ENCODE data around the gene BAHCC1. TPM values are rescaled to one million over a fixed set of nuclear protein-coding genes. Genes with fewer than 3 reads are reported as not detected.
"Not testable (repeated sequence)": the region's sequence is repeated elsewhere in the genome, so short reads cannot be mapped to it uniquely, and the experiment has no call there.

BAHCC1 gene
- total RNA-seq, 1 experiment from 2014 or later, result 0.17 TPM

DNA sequence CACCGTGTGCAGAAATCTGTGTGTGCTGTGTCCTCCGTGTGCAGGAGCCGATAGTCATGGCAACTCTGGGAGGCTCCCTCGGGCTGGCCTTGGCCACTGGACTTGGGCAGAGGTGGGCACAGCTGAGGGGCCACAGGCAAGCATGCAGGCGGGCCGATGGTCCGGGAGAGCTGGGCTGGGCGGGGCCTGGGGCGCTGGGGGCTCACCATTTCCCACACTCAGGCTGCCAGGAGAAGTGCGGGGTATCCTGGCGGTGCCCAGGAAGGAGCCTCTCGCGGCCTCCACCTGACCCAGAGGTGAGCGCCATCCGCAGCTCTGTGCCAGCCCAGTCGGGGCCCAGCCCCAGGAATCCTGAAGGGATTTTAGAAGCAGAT, 28.4 kb downstream of the BAHCC1 start:
- H3K27ac Mint-ChIP-seq (ENCODE audit: unreplicated experiment), result no peak overlapping the region
- no peak for TF ChIP-seq CTCF (IDR thresholded peaks at IDR 0.05; ENCODE audit: unreplicated experiment)

GRCh38 chr17:81424151-81425017, 29.1 kb downstream of the BAHCC1 start:
- no peaks in the 10 kb centered on the region for H3K4me1 Mint-ChIP-seq (ENCODE audit: low read depth, unreplicated experiment)
- intact Hi-C loops (cut with micrococcal nuclease; ENCODE audit: unreplicated experiment), result no loop called here
- TF ChIP-seq CTCF (IDR thresholded peaks at IDR 0.05; ENCODE audit: unreplicated experiment), result no peak
- no peaks in the 10 kb centered on the region for H3K27me3 Mint-ChIP-seq (ENCODE audit: unreplicated experiment)
- H3K36me3 Mint-ChIP-seq (ENCODE audit: insufficient read depth, unreplicated experiment), result peaks cover 2% of the 10 kb centered on the region
- no TSS peak for BruUV-seq (replicated peaks)
- no peaks in the 10 kb centered on the region for H3K9me3 Mint-ChIP-seq (ENCODE audit: low read depth, unreplicated experiment)
- no peak overlapping the region for H3K27ac Mint-ChIP-seq (ENCODE audit: unreplicated experiment)
- H3K4me3 Mint-ChIP-seq (ENCODE audit: low read depth, unreplicated experiment), result no peak overlapping the region
- CTCF ChIA-PET, result no interaction called here
- DNase-seq, result no peak

More for the DNA sequence above, 28.4 kb downstream of the BAHCC1 start:
- Mint-ChIP-seq H3K4me3 (ENCODE audit: low read depth, unreplicated experiment) (no peak overlapping the region), H3K4me1 (ENCODE audit: low read depth, unreplicated experiment) (no peaks in the 10 kb centered on the region), H3K36me3 (ENCODE audit: insufficient read depth, unreplicated experiment) (peaks cover 9% of the 10 kb centered on the region), H3K9me3 (ENCODE audit: low read depth, unreplicated experiment) (no peaks in the 10 kb centered on the region), H3K27me3 (ENCODE audit: unreplicated experiment) (no peaks in the 10 kb centered on the region)
- intact Hi-C loops (cut with micrococcal nuclease; ENCODE audit: unreplicated experiment), result no loop called here
- CTCF ChIA-PET, result no interaction called here
- DNase-seq, result no peak
- no TSS peak for BruUV-seq (replicated peaks)

DNA sequence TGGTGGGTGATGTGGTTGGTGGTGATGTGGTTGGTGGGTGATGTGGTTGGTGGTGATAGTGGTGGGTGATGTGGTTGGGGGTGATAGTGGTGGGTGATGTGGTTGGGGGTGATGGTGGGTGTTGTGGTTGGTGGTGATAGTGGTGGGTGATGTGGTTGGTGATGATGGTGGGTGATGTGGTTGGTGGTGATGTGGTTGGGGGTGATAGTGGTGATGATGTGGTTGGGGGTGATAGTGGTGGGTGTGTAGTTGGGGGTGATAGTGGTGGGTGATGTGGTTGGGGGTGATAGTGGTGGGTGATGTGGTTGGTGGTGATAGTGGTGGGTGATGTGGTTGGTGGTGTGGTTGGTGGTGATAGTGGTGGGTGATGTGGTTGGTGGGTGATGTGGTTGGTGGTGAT, 29.8 kb downstream of the BAHCC1 start:
- H3K4me3 Mint-ChIP-seq (ENCODE audit: low read depth, unreplicated experiment); CTCF ChIA-PET; H3K36me3 Mint-ChIP-seq (ENCODE audit: insufficient read depth, unreplicated experiment); DNase-seq; intact Hi-C loops (cut with micrococcal nuclease; ENCODE audit: unreplicated experiment); H3K27ac Mint-ChIP-seq (ENCODE audit: unreplicated experiment); H3K27me3 Mint-ChIP-seq (ENCODE audit: unreplicated experiment); H3K4me1 Mint-ChIP-seq (ENCODE audit: low read depth, unreplicated experiment); BruUV-seq (replicated peaks); H3K9me3 Mint-ChIP-seq (ENCODE audit: low read depth, unreplicated experiment): not testable (repeated sequence)

GRCh38 chr17:81425716-81426392, 30.6 kb downstream of the BAHCC1 start:
- H3K36me3 Mint-ChIP-seq (ENCODE audit: insufficient read depth, unreplicated experiment); H3K9me3 Mint-ChIP-seq (ENCODE audit: low read depth, unreplicated experiment); BruUV-seq (replicated peaks); H3K27ac Mint-ChIP-seq (ENCODE audit: unreplicated experiment); H3K4me3 Mint-ChIP-seq (ENCODE audit: low read depth, unreplicated experiment); DNase-seq; H3K27me3 Mint-ChIP-seq (ENCODE audit: unreplicated experiment); intact Hi-C loops (cut with micrococcal nuclease; ENCODE audit: unreplicated experiment); H3K4me1 Mint-ChIP-seq (ENCODE audit: low read depth, unreplicated experiment); CTCF ChIA-PET: not testable (repeated sequence)

DNA sequence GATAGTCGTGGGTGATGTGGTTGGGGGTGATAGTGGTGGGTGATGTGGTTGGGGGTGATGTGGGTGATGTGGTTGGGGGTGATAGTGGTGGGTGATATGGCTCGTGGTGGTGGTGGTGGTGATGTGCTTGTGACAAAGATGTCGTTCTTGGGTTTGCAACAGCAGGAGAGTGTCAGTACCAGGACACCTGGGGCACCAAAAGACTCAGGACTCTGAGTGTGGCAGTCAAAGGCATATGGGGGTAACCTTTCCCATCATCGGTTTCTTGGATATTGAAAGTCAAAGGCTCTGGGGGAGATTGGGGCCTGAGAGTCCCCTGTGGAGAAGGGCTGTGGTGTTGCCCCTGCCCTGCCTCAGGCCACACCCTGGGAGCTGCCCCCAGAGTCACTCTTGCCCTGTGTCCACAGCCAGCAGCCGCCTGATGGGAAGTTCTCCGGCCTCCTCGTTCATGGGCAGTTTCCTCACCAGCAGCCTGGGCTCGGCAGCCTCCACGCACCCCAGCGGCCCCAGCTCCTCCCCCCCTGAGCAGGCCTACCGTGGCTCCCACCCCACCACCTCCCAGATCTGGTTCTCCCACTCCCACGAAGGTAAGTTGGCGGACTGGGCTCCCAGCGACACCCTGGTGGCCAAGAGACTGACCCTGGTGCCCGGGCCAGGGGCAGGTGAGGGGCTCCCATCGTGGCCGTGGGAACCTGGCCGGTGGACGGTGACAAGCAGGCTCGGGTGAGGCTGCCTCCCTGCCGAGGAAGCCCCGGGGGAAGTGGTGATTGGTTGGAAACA, 31.3 kb downstream of the BAHCC1 start:
- Mint-ChIP-seq H3K4me3 (ENCODE audit: low read depth, unreplicated experiment) (no peak overlapping the region), H3K36me3 (ENCODE audit: insufficient read depth, unreplicated experiment) (no peaks in the 10 kb centered on the region), H3K9me3 (ENCODE audit: low read depth, unreplicated experiment) (no peaks in the 10 kb centered on the region), H3K27ac (ENCODE audit: unreplicated experiment) (no peak overlapping the region), H3K27me3 (ENCODE audit: unreplicated experiment) (peaks cover 15% of the 10 kb centered on the region), H3K4me1 (ENCODE audit: low read depth, unreplicated experiment) (no peaks in the 10 kb centered on the region)
- TF ChIP-seq CTCF (IDR thresholded peaks at IDR 0.05; ENCODE audit: unreplicated experiment), result no peak
- intact Hi-C loops (cut with micrococcal nuclease; ENCODE audit: unreplicated experiment), result no loop called here
- CTCF ChIA-PET, result interaction anchor here (0.6 kb wide), 1 partner anchor 62 kb away, joined by 3 read pairs; no protein-coding TSS in a partner anchor
- no peak for DNase-seq
- BruUV-seq (replicated peaks), result no TSS peak

Measured in Calu3 (cell line).